Caco-2 (cell line): ENCODE measurements around the gene PRPS2. TPM values are rescaled to one million over a fixed set of nuclear protein-coding genes. Genes with fewer than 3 reads are reported as not detected.

ENCODE experiments used
- BruUV-seq: library from RNA; stranded (reverse); fragments of 400-500 nt; replicated peaks from 2 replicates; lab custom pipeline; 2021; lab: Mats Ljungman, UMichigan
- CTCF ChIA-PET: fragments of 300-600 bp; sonication (Branson Sonifier 250); formaldehyde crosslinking; loops from one replicate; lab custom pipeline; 2022; ENCODE audit warnings: antibody characterized with exemption; lab: Charles Lee
- POLR2A ChIA-PET: fragments of 300-600 bp; sonication (Branson Sonifier 250); formaldehyde crosslinking; loops from one replicate; lab custom pipeline; 2022; ENCODE audit warnings: antibody characterized with exemption; lab: Charles Lee
- DNase-seq, 2 experiments: peaks; one replicate each; pipeline versions ENCODE4 v3.0.0 to v3.0.0-alpha.2; 2020 to 2022
- H3K27me3 ChIP-seq: replicated peaks from 2 replicates; pipeline ENCODE4 v1.6.0; 2011; ENCODE audit warnings: low read length; ENCODE audit not compliant: control insufficient read depth, insufficient read depth
- H3K36me3 ChIP-seq: 2 replicates; pipeline ENCODE4 v1.5.1; 2011; ENCODE audit warnings: low read length; ENCODE audit not compliant: control insufficient read depth, insufficient read depth
- H3K4me1 ChIP-seq: fragments of 250-450 bp; sonication (Bioruptor Pico); 2 replicates; pipeline ENCODE4 v1.5.1; 2020; ENCODE audit warnings: mild to moderate bottlenecking
- H3K4me3 ChIP-seq: 2 replicates; pipeline ENCODE4 v1.5.1; 2011; ENCODE audit warnings: low read depth, mild to moderate bottlenecking, control low read depth, low read length
- H3K9me3 ChIP-seq: fragments of 250-450 bp; sonication (Bioruptor Pico); 2 replicates; pipeline ENCODE4 v1.5.1; 2020; ENCODE audit warnings: mild to moderate bottlenecking, moderate library complexity
- H3K27ac Mint-ChIP-seq: one replicate; pipeline ENCODE4 v1.8.0; 2022; ENCODE audit warnings: mixed read lengths; ENCODE audit not compliant: unreplicated experiment
- H3K27me3 Mint-ChIP-seq: one replicate; pipeline ENCODE4 v1.8.0; 2022; ENCODE audit warnings: mixed read lengths; ENCODE audit not compliant: insufficient read depth, unreplicated experiment
- H3K36me3 Mint-ChIP-seq: one replicate; pipeline ENCODE4 v1.8.0; 2022; ENCODE audit warnings: mild to moderate bottlenecking, mixed read lengths; ENCODE audit not compliant: insufficient read depth, unreplicated experiment
- H3K4me1 Mint-ChIP-seq: one replicate; pipeline ENCODE4 v1.8.0; 2022; ENCODE audit warnings: low read depth, mixed read lengths; ENCODE audit not compliant: unreplicated experiment
- H3K4me3 Mint-ChIP-seq: one replicate; pipeline ENCODE4 v1.8.0; 2022; ENCODE audit warnings: mild to moderate bottlenecking, moderate library complexity, mixed read lengths; ENCODE audit not compliant: unreplicated experiment
- H3K9me3 Mint-ChIP-seq: one replicate; pipeline ENCODE4 v1.8.0; 2022; ENCODE audit warnings: mixed read lengths; ENCODE audit not compliant: unreplicated experiment
- intact Hi-C: fragments of 100-400 bp; cut with micrococcal nuclease; formaldehyde crosslinking; loops from one replicate; pipeline ENCODE4 v1.10.0; 2022; ENCODE audit not compliant: unreplicated experiment
- total RNA-seq: library from RNA; stranded (reverse); gene quantifications from 2 replicates; pipeline ENCODE4 v1.2.3, GENCODE V29; 2022
- TF ChIP-seq, protein P1 (sequence below), 2 experiments: fragments of 200-600 bp in 1 of 2; IDR thresholded peaks; 1 replicate in 1 of 2; 2 replicates in 1 of 2; pipeline versions ENCODE4 v1.5.1 to v1.8.0; 2011 to 2022; ENCODE audit warnings: antibody characterized with exemption in 1 of 2, control low read depth in 1 of 2, inconsistent platforms in 1 of 2, low read depth in 1 of 2, low read length in 1 of 2, mild to moderate bottlenecking in 1 of 2, moderate library complexity in 1 of 2; ENCODE audit not compliant: insufficient read depth in 1 of 2, severe bottlenecking in 1 of 2, unreplicated experiment in 1 of 2

Gene PRPS2
- total RNA-seq, 1 experiment from 2014 or later = 35.6 TPM

DNA sequence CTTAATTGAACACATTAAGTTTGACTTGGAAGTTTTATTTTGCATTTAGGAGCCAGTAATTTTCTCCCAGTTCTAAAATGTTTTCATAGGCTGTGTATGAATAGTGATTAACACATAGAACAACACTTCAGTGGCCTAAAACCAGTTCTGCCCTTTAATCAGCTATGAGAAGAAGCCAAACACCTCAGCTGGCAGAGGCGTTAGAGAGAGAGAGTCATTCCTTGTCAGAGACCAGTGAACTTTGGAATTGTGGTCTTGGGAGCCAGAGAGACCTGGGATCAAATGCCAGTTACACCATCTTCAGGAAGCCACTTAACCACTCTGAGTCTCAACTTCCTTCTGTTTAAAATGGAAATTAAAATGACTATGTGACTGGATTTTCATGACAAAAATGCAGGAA is 39.3 kb upstream of the PRPS2 start:
- no peak overlapping the region for H3K4me3 ChIP-seq
- H3K36me3 Mint-ChIP-seq = no peaks in the 10 kb centered on the region
- H3K4me1 ChIP-seq = no peaks in the 10 kb centered on the region
- TF ChIP-seq, protein P1, sequence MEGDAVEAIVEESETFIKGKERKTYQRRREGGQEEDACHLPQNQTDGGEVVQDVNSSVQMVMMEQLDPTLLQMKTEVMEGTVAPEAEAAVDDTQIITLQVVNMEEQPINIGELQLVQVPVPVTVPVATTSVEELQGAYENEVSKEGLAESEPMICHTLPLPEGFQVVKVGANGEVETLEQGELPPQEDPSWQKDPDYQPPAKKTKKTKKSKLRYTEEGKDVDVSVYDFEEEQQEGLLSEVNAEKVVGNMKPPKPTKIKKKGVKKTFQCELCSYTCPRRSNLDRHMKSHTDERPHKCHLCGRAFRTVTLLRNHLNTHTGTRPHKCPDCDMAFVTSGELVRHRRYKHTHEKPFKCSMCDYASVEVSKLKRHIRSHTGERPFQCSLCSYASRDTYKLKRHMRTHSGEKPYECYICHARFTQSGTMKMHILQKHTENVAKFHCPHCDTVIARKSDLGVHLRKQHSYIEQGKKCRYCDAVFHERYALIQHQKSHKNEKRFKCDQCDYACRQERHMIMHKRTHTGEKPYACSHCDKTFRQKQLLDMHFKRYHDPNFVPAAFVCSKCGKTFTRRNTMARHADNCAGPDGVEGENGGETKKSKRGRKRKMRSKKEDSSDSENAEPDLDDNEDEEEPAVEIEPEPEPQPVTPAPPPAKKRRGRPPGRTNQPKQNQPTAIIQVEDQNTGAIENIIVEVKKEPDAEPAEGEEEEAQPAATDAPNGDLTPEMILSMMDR (IDR thresholded peaks at IDR 0.05; ENCODE audit: insufficient read depth in 1 of 2, low read depth in 1 of 2, low read length in 1 of 2, severe bottlenecking in 1 of 2, unreplicated experiment in 1 of 2) = no peak
- H3K27ac Mint-ChIP-seq = no peak overlapping the region
- no TSS peak for BruUV-seq
- peaks cover under 1% of the 10 kb centered on the region for H3K27me3 Mint-ChIP-seq
- ChIA-PET CTCF (no interaction called here), POLR2A (no interaction called here)
- H3K9me3 Mint-ChIP-seq = no peaks in the 10 kb centered on the region
- H3K36me3 ChIP-seq = no peaks in the 10 kb centered on the region
- peaks cover 2% of the 10 kb centered on the region for H3K4me1 Mint-ChIP-seq
- intact Hi-C loops = no loop called here
- H3K27me3 ChIP-seq = no peaks in the 10 kb centered on the region
- DNase-seq = no peak
- H3K4me3 Mint-ChIP-seq = no peak overlapping the region
- no peaks in the 10 kb centered on the region for H3K9me3 ChIP-seq

DNA sequence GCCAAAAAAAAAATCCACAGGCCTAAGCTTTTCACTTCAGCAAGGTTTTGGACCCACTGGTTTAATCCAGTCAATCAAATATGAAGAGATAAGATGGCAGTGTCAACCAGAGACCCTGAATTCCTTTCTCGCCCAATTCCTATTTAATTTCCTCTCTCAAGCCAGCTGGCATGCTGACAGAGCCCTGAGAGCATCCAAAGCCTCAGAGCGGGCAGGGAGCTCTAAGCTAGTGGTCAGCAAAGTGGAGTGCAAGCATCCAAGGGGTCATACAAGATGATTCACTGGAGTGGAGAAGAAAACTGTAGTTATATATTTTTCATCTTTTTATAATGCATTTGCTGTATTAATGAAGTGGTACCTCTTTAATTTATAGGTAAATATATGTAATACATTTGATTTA is 37.8 kb upstream of the PRPS2 start:
- no peak overlapping the region for H3K4me3 Mint-ChIP-seq
- ChIA-PET CTCF (no interaction called here), POLR2A (no interaction called here)

DNA sequence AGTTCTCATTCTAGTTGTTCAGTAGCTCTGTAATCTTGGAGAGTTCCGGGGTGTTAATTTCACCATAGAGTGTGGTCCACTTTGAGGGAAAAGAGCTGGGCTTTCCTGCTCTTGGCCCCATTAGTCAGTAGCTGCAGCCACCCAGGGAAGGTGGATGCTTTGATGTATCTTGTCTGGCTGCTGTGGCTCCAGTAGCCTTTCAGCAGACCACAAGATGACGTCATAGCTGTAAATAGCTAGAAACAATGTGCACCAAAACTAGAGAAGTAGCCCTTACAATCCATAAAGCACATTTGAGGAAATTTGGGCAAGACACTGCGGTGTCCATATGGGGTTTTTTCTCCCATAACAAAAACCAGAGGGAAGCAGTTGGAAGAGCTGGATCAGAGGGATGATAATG is 32.9 kb upstream of the PRPS2 start:
- DNase-seq = no peak
- ChIA-PET POLR2A (no interaction called here), CTCF (interaction anchor here (1.2 kb wide), 1 partner anchor 13 kb away, joined by 4 read pairs; no protein-coding TSS in a partner anchor)
- no peak overlapping the region for H3K4me3 Mint-ChIP-seq
- H3K27me3 Mint-ChIP-seq = peaks cover 3% of the 10 kb centered on the region
- no peaks in the 10 kb centered on the region for H3K4me1 ChIP-seq
- H3K4me1 Mint-ChIP-seq = peaks cover 6% of the 10 kb centered on the region
- no TSS peak for BruUV-seq
- intact Hi-C loops = no loop called here
- no peaks in the 10 kb centered on the region for H3K36me3 ChIP-seq
- no peaks in the 10 kb centered on the region for H3K9me3 ChIP-seq
- H3K27me3 ChIP-seq = no peaks in the 10 kb centered on the region
- no peaks in the 10 kb centered on the region for H3K9me3 Mint-ChIP-seq
- no peak overlapping the region for H3K4me3 ChIP-seq
- no peak overlapping the region for H3K27ac Mint-ChIP-seq
- TF ChIP-seq, protein P1 (IDR thresholded peaks at IDR 0.05; ENCODE audit: insufficient read depth in 1 of 2, low read depth in 1 of 2, low read length in 1 of 2, severe bottlenecking in 1 of 2, unreplicated experiment in 1 of 2) = no peak
- H3K36me3 Mint-ChIP-seq = no peaks in the 10 kb centered on the region

More for the DNA sequence above, 37.8 kb upstream of the PRPS2 start:
- no peaks in the 10 kb centered on the region for H3K9me3 ChIP-seq
- TF ChIP-seq, protein P1 (IDR thresholded peaks at IDR 0.05; ENCODE audit: insufficient read depth in 1 of 2, low read depth in 1 of 2, low read length in 1 of 2, severe bottlenecking in 1 of 2, unreplicated experiment in 1 of 2) = no peak
- H3K27ac Mint-ChIP-seq = no peak overlapping the region
- peaks cover 3% of the 10 kb centered on the region for H3K27me3 Mint-ChIP-seq
- H3K27me3 ChIP-seq = no peaks in the 10 kb centered on the region
- H3K4me3 ChIP-seq = no peak overlapping the region
- no peaks in the 10 kb centered on the region for H3K9me3 Mint-ChIP-seq
- H3K4me1 ChIP-seq = no peaks in the 10 kb centered on the region
- peaks cover 6% of the 10 kb centered on the region for H3K4me1 Mint-ChIP-seq
- H3K36me3 ChIP-seq = no peaks in the 10 kb centered on the region
- no peak for DNase-seq
- H3K36me3 Mint-ChIP-seq = no peaks in the 10 kb centered on the region
- BruUV-seq = no TSS peak
- intact Hi-C loops = no loop called here
